22Rv1 (cell line): ENCODE measurements around the gene STPG2.

Experiments
- H3K27ac ChIP-seq: fragments of 450-650 bp; 2 replicates; pipeline ENCODE4 v1.5.1; 2017
- ZFX ChIP-seq: fragments of 450-650 bp; IDR thresholded peaks from 2 replicates; pipeline ENCODE4 v1.6.1; 2017; ENCODE audit warnings: antibody characterized with exemption, borderline replicate concordance
- TF ChIP-seq, protein P1 (sequence below): fragments of 450-650 bp; IDR thresholded peaks from 2 replicates; pipeline ENCODE4 v1.5.1; 2017; ENCODE audit warnings: mild to moderate bottlenecking

STPG2 gene

GRCh38 chr4:97994765-97995465 is 148.4 kb downstream of the STPG2 start:
- TF ChIP-seq ZFX, result no peak
- TF ChIP-seq, protein P1, sequence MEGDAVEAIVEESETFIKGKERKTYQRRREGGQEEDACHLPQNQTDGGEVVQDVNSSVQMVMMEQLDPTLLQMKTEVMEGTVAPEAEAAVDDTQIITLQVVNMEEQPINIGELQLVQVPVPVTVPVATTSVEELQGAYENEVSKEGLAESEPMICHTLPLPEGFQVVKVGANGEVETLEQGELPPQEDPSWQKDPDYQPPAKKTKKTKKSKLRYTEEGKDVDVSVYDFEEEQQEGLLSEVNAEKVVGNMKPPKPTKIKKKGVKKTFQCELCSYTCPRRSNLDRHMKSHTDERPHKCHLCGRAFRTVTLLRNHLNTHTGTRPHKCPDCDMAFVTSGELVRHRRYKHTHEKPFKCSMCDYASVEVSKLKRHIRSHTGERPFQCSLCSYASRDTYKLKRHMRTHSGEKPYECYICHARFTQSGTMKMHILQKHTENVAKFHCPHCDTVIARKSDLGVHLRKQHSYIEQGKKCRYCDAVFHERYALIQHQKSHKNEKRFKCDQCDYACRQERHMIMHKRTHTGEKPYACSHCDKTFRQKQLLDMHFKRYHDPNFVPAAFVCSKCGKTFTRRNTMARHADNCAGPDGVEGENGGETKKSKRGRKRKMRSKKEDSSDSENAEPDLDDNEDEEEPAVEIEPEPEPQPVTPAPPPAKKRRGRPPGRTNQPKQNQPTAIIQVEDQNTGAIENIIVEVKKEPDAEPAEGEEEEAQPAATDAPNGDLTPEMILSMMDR, result no peak

GRCh38 chr4:97990409-97990808 is 152.9 kb downstream of the STPG2 start:
- H3K27ac ChIP-seq, result no peak overlapping the region
- TF ChIP-seq, protein P1, result no peak
- TF ChIP-seq ZFX, result no peak

More at GRCh38 chr4:97994765-97995465, 148.4 kb downstream of the STPG2 start:
- H3K27ac ChIP-seq, result no peak overlapping the region

GRCh38 chr4:97987019-97987648 is 156.1 kb downstream of the STPG2 start:
- peak overlapping the region; percentile 49 for H3K27ac ChIP-seq
- no peak for TF ChIP-seq ZFX
- TF ChIP-seq, protein P1, result peak; percentile 85

DNA sequence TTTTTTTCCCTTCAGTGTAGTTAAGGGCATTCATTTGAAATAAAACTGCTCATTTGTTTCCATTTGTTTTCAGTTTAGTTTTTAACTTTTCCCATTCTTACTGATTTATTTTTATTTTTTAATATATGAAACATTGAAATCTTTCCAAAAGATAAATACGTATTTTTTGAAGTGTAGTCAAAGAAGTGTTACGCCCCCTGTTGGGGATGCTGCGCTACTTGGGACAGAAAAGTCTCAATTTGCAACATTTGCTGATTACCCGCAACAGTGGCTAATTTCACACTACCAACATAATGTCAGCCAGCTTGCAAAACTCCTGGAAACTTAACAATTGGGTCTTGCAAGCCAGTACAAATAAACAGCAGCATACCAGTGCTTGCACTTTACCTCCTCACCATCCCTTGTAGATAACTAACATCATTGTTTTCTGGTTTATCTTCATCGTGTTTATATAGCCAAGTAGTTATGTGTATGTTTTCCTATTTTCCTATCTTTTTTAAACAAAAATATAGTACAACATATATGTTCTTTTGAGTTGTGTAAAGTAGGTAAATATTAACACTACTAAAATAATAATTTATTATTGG is 158.6 kb downstream of the STPG2 start:
- no peak overlapping the region for H3K27ac ChIP-seq
- TF ChIP-seq ZFX, result no peak
- TF ChIP-seq, protein P1, result peak; percentile 35

DNA sequence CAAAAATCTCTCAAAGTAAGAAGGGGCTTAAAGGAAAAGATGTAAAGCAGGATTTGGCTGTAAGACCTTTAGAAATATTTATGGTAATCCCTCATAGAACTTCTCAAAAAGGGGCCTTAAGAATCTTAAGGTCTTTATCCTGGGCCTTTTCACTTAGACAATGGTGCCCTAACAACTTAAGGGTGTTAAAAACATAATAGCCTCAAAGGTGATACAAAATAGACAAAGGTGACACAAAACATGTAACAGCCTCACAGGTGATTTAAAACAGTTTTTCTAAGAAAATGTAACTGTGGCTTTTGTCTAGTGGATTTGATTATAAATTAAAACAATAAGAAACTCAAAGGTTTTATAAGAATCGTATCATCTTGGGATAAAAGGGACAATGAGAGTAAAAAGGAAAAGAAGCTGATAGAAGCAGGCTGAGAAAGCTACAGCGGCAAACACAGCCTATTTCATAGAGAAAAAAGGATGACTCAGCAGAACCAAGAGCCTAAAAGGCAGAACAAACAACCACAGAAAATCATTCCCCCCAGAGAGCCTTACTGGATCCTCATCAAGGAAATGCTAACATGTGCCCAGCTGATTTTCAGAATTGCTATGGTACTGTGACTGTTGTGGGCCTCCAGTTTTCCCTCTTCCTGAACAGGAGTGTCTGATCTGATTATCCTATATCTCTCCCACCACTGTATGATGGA is 164.3 kb downstream of the STPG2 start:
- H3K27ac ChIP-seq, result no peak overlapping the region
- no peak for TF ChIP-seq ZFX
- TF ChIP-seq, protein P1, result no peak

DNA sequence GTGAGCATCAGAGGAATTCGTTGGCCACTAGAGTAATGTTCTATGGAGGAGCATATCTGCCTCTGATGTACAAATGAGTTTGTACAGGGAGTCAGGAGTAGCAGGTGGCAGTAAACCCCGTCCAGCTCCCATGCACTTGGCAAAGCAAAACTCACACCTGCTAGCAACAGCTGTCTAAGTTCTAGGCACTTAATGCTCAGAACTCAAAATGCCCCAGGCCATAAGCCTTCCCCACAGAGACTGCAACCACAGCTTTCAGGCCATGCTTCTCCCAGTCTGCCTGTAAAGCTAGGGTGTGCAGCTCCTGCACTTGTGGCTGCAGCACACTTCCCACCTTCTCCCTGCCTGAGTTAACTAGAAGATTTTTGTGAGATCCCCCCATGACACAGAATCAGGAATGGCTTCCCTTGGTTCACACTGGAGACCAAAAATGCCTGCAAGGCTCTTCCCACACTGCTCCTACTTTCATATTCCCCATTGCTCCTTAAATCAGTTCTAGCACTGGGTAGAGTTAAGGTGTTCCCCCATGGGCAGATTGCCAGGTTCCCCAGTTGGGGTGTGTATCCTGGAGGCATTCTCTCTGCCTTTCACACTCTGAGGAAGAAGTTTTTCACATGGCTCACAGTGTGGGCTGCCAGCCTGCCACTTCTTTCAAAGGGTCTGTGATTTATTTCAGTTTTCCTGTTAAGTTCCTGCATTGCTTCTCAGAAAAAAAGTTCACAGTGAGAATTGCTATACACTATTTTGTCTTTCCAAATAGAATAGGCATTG is 189.9 kb downstream of the STPG2 start:
- no peak overlapping the region for H3K27ac ChIP-seq
- TF ChIP-seq, protein P1, result no peak
- TF ChIP-seq ZFX, result no peak
